GM18870 (cell line): ENCODE measurements around the gene AMBRA1.

Experiments
- ATAC-seq: cut with Tn5 transposase; IDR thresholded peaks from one replicate; pipeline ENCODE4 v1.9.1; 2021; ENCODE audit warnings: moderate library complexity; ENCODE audit not compliant: unreplicated experiment

AMBRA1 gene

DNA sequence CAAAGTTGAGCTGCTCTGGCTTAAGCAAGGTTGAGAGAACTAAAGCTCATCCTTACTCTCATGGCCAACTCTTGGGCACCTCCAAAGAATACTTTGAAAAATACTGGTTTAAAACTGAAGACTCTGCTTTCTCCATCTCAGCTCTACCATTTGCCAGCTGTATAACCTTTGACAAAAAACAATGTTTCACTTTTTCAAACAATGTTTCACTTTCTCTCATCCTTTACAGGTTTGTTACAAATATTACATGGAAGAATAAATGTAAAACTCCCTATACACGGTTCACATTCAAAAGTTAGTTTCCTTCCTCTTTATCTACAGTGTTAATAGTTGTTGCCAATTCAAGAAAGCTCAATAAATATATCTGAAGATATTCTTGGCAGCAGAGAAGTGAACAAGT, 19.2 kb downstream of the AMBRA1 start:
- no peak for ATAC-seq

GRCh38 chr11:46570790-46571398, 22.9 kb downstream of the AMBRA1 start:
- ATAC-seq, result no peak

GRCh38 chr11:46565232-46565840, 28.5 kb downstream of the AMBRA1 start:
- ATAC-seq, result no peak

DNA sequence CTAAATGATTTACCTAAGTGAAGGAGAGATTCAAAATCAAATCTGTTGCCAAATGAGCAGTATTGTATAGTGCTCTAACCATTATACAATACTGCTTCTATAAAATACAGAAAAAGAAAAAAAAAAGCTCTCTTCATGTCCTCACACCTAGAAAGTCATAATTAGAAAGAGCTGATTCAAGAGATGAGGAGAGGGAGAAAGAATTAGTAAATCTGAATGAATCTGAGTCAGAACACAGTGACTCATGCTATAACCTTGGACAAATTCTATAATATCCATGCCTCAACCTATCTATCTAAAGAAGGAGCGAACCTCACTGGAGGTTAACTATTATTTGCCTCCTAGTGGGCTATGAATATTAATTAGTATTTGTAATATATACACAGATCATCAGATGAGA, 29.4 kb downstream of the AMBRA1 start:
- ATAC-seq, result no peak

DNA sequence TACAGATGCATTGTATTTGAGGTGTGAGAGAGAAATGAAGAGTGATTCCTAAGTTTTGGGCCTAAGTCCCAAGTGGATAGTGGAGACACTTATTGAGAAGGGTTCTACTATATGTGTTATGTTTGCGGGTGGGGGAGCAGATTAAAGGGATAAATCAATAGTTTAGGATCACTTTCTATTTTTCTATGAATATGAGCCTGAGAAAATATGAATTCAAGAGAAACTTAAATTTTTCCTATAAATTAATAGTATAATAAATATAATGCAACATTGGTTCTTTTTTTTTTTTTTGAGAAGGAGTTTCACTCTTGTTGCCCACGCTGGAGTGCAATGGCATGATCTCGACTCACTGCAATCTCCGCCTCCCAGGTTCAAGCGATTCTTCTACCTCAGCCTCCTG, 31.3 kb downstream of the AMBRA1 start:
- ATAC-seq, result no peak

GRCh38 chr11:46560300-46560991, 33.4 kb downstream of the AMBRA1 start:
- no peak for ATAC-seq

GRCh38 chr11:46559815-46560214, 34.0 kb downstream of the AMBRA1 start:
- no peak for ATAC-seq

- no peak for ATAC-seq
These were observed 36.1 kb downstream of the AMBRA1 start for GRCh38 chr11:46557684-46558151.

DNA sequence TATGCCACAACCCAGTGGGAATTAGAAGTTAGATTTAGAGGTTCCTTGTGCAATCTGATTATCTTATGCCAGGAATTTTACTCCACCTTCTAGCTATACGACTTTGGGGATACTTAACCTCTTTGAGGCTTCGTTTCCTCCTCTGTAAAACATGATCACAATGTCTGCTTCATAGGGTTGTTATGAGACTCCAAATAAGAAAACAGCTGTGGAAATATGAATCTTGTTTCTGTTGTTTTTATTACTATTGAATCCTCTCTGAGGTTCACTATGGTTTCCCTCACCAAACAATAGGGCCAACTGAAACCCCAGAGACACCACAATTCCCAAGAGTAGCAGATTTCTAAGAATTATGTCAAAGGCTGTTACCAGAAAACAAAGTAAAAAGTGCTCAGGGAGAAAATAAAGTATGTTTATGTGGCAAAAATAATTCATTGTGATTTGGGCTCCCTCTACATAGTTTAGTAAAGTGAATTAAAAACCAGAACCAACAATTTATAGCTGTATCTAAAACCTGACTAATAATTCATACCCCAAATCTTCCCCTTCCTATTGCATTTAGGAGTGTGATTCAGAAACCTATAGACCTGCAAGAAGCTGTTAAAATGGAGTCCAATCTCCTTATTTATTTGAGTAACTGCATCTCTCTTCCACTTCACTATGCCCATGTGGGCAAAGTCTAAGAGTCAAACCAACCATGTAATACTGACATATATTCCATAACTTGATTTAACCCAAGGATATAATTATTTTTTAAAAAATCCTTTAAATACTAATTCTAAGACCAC, 38.4 kb downstream of the AMBRA1 start:
- peak; percentile 51 for ATAC-seq

- no peak for ATAC-seq
These were observed 39.3 kb downstream of the AMBRA1 start for GRCh38 chr11:46554213-46555147.

DNA sequence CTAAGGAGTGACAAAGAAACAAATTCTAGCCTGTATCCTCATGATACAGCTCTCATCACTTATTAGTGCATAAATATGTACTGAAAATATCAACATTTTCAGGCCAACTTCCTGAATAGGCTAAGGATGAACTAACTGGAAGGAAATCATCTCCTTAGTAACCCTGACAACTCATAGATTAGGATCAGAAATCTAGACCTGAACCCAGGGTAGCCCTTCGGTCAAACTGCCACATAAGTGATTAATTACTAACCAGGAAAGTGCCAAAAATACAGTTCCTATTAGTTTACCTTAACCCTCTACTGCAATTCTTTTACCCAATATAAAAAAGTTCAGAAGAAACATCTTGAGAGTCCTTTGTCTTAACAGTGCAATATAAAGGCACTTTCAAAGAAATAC, 40.0 kb downstream of the AMBRA1 start:
- ATAC-seq, result no peak

- no peak for ATAC-seq
These were observed 42.6 kb downstream of the AMBRA1 start for GRCh38 chr11:46551261-46551660.

- ATAC-seq, result no peak
These were observed 46.2 kb downstream of the AMBRA1 start for GRCh38 chr11:46547579-46547978.

DNA sequence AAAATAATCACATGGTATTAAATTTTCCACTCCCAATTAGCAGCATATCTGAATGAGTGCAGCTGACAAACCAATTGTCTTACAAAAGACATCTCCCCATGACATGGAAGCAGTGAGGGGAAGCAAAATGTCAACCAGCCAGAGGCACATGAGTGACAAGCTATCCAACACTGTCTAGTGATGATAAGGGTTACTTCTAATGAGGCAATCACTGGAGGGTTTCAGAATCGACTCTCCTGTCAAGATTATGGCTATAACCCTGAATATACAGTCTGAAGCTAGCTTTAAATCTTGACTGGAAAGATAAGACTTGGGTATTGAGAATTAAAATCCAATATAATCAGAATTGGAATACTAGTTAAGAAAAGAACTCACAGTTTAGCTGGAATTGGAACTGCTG, 50.3 kb downstream of the AMBRA1 start:
- ATAC-seq, result no peak

DNA sequence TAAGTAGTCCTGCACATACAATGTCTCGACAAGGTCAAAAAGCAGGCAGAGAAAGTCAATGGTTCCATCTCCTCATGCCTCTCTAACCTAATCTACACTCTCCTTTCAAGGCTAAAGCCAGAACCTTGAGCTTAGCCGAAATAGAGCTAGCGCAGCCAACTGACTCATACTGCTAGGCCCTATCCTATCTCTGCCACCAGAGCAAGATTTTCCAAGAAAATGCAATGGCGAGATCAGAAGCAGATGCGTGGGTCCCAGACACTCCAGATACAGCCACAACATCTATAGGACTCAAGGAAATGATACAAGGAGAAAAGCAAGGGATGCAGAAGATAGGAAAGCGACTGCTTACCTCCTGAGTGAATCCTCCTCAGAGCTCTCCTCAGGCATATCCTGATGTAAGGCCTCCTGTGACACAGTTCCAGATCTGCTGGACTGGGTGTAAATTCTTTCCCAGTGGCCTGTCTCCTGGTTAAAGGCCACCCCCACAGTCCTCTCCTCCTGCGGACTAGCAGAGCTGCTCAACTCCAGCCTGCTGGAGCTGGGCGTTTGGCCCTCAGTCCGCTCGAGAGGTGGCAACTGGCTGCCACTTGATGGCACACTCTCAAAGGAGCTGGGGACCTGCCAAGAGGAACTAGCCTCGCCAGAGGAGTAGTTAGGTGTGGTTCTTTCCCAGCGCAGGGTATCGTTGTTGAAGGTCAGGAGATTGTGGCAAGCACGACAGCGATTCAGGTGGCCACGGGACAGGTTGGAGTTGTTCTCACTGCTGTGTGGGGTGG, 52.0 kb downstream of the AMBRA1 start:
- ATAC-seq, result no peak

GRCh38 chr11:46540807-46541206, 53.0 kb downstream of the AMBRA1 start:
- ATAC-seq, result no peak

- peak; percentile 53 for ATAC-seq
These were observed 56.1 kb downstream of the AMBRA1 start for GRCh38 chr11:46537537-46538295.

DNA sequence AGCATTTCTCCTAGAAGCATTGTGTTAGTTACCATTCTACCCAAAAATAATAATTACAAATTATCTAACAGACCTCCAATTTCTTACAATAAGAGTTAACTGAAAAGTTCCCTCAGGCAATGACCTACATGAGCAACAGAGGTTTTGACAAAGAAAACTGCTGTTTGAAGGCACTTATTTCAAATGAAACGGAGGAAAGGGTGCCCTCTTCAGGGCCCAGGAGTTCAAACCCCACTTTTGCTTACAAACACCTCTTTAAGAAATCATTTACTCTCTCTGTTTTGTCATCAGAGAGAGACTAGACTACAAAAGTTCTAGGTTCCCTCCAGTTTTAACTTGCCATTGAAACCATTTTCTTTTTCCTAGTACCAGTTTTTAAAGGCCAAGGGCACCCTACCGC, 56.7 kb downstream of the AMBRA1 start:
- ATAC-seq, result no peak

DNA sequence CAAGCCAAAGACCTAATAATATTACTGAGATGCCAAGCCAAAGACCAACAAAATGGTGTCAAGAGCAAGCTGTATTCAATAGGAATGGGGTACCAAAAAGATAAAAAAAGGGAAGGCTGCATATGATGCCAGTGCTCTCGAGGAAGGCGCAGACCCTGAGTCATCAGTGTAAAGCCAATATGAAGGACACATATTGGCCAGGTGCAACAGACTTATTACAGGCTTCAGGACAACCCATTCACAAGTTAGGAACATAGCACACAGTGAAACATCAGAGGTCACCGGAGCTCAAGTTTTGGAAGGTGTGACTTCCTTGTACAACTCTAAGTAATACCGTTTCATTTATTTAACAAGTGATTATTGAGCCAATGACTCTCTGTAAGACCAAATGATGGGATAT, 58.1 kb downstream of the AMBRA1 start:
- ATAC-seq, result no peak
